GM23338 (cell line): ENCODE data around the gene ELOB.

ENCODE experiments used
- CTCF ChIP-seq, 2 experiments: fragments of 200-600 bp in 1 of 2; sonication (generic) in 1 of 2; conservative IDR thresholded peaks; 2 replicates each; pipeline versions ENCODE4 v1.5.1 to v1.6.1; 2016 to 2017; ENCODE audit warnings: antibody characterized with exemption in 2 of 2, low read depth in 2 of 2, mild to moderate bottlenecking in 2 of 2, moderate library complexity in 1 of 2
- TF ChIP-seq, protein P1 (sequence below): IDR thresholded peaks from one replicate; pipeline ENCODE4 v1.6.1; 2018; ENCODE audit warnings: antibody characterized with exemption; ENCODE audit not compliant: unreplicated experiment

- no peak for TF ChIP-seq CTCF (conservative IDR thresholded peaks at IDR 0.05; ENCODE audit: low read depth in 2 of 2)
- TF ChIP-seq, protein P1, sequence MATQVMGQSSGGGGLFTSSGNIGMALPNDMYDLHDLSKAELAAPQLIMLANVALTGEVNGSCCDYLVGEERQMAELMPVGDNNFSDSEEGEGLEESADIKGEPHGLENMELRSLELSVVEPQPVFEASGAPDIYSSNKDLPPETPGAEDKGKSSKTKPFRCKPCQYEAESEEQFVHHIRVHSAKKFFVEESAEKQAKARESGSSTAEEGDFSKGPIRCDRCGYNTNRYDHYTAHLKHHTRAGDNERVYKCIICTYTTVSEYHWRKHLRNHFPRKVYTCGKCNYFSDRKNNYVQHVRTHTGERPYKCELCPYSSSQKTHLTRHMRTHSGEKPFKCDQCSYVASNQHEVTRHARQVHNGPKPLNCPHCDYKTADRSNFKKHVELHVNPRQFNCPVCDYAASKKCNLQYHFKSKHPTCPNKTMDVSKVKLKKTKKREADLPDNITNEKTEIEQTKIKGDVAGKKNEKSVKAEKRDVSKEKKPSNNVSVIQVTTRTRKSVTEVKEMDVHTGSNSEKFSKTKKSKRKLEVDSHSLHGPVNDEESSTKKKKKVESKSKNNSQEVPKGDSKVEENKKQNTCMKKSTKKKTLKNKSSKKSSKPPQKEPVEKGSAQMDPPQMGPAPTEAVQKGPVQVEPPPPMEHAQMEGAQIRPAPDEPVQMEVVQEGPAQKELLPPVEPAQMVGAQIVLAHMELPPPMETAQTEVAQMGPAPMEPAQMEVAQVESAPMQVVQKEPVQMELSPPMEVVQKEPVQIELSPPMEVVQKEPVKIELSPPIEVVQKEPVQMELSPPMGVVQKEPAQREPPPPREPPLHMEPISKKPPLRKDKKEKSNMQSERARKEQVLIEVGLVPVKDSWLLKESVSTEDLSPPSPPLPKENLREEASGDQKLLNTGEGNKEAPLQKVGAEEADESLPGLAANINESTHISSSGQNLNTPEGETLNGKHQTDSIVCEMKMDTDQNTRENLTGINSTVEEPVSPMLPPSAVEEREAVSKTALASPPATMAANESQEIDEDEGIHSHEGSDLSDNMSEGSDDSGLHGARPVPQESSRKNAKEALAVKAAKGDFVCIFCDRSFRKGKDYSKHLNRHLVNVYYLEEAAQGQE, result no peak
These were observed 9.2 kb downstream of the ELOB start for GRCh38 chr16:2767891-2768290.
